Nephron (organoid): ENCODE measurements around the gene RASA3.

Experiments
- H3K27ac Mint-ChIP-seq, 3 experiments: 2 replicates each; pipeline ENCODE4 v1.8.0; 2020; ENCODE audit warnings: mixed read lengths in 3 of 3, mild to moderate bottlenecking in 2 of 3, moderate library complexity in 1 of 3
- H3K27me3 Mint-ChIP-seq: 2 replicates; pipeline ENCODE4 v1.8.0; 2021; ENCODE audit warnings: low read depth, mild to moderate bottlenecking, moderate library complexity, mixed read lengths
- H3K36me3 Mint-ChIP-seq: 2 replicates; pipeline ENCODE4 v1.8.0; 2020; ENCODE audit warnings: low read depth, mixed read lengths
- H3K4me1 Mint-ChIP-seq: 2 replicates; pipeline ENCODE4 v1.8.0; 2020; ENCODE audit warnings: mixed read lengths
- H3K4me3 Mint-ChIP-seq, 3 experiments: 2 replicates each; pipeline ENCODE4 v1.8.0; 2020; ENCODE audit warnings: mild to moderate bottlenecking in 3 of 3, mixed read lengths in 3 of 3, moderate library complexity in 2 of 3
- H3K9me3 Mint-ChIP-seq: 2 replicates; pipeline ENCODE4 v1.8.0; 2020; ENCODE audit warnings: mixed read lengths
- CTCF ChIP-seq, 3 experiments: fragments of 200-600 bp; sonication (generic); IDR thresholded peaks; one replicate each; pipeline ENCODE4 v1.5.0; 2021; ENCODE audit warnings: antibody characterized with exemption in 3 of 3; ENCODE audit not compliant: unreplicated experiment in 3 of 3

RASA3 gene

DNA sequence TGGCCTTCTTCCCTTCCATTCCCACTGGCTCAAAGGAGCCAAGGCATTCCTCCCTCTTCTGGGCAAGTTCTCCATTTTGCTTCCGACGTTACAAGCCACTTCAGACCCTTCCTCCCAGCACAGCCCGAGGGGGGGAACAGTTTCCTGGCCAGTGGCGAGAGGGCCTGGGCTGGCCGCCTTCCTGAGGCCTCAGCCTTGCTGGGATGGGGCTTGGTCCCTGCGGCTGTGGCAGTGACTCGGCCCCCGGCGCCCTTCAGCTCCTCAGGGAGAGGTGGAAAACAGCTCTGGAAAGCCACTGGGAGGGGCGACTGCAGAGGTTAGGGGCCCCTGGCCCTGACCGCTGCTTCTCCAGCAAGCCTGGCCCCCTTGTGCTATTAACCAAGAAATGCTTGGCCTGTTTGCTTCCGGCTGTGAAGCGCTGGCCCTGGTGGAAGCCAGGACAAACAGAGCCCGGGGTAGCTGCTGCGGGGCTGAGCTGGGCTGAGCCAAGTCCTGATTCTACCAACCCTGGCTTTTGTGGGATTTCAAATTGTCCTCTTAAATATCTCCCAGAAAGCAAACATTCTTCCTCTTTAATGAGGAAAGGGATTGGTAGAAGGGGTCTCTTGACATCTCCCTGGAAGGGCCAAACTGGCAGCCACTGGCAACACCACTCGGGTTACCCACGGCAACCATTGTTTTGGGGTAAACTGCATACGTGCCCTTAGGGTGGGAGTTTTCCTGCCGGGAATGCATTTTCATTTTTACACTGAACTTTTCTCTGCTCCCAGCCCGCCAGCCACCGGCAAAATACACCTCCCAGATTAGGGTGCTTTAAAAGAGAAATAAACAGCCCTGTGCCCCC lies 197.2 kb downstream of the RASA3 start:
- H3K36me3 Mint-ChIP-seq, result no peaks in the 10 kb centered on the region
- H3K4me1 Mint-ChIP-seq, result peaks cover 48% of the 10 kb centered on the region
- TF ChIP-seq CTCF (IDR thresholded peaks at IDR 0.05; ENCODE audit: unreplicated experiment in 3 of 3), result no peak
- H3K27ac Mint-ChIP-seq, result peak overlapping the region in 2 of 3 experiments; percentile 69 to 74
- H3K27me3 Mint-ChIP-seq, result peaks cover 15% of the 10 kb centered on the region
- no peaks in the 10 kb centered on the region for H3K9me3 Mint-ChIP-seq
- H3K4me3 Mint-ChIP-seq, result no peak overlapping the region

- Mint-ChIP-seq H3K4me1 (peaks cover 48% of the 10 kb centered on the region), H3K36me3 (no peaks in the 10 kb centered on the region), H3K9me3 (no peaks in the 10 kb centered on the region), H3K27ac (peak overlapping the region in 1 of 3 experiments; percentile 33), H3K4me3 (no peak overlapping the region), H3K27me3 (peaks cover 15% of the 10 kb centered on the region)
- no peak for TF ChIP-seq CTCF (IDR thresholded peaks at IDR 0.05; ENCODE audit: unreplicated experiment in 3 of 3)
Observed at GRCh38 chr13:113934576-113934975, 197.8 kb downstream of the RASA3 start.

- TF ChIP-seq CTCF (IDR thresholded peaks at IDR 0.05; ENCODE audit: unreplicated experiment in 3 of 3), result no peak
- H3K4me3 Mint-ChIP-seq, result no peak overlapping the region
- no peaks in the 10 kb centered on the region for H3K36me3 Mint-ChIP-seq
- peak overlapping the region in 2 of 3 experiments; percentile 44 for H3K27ac Mint-ChIP-seq
- no peaks in the 10 kb centered on the region for H3K9me3 Mint-ChIP-seq
- peaks cover 47% of the 10 kb centered on the region for H3K4me1 Mint-ChIP-seq
- peaks cover 15% of the 10 kb centered on the region for H3K27me3 Mint-ChIP-seq
Observed at GRCh38 chr13:113933901-113934300, 198.5 kb downstream of the RASA3 start.

DNA sequence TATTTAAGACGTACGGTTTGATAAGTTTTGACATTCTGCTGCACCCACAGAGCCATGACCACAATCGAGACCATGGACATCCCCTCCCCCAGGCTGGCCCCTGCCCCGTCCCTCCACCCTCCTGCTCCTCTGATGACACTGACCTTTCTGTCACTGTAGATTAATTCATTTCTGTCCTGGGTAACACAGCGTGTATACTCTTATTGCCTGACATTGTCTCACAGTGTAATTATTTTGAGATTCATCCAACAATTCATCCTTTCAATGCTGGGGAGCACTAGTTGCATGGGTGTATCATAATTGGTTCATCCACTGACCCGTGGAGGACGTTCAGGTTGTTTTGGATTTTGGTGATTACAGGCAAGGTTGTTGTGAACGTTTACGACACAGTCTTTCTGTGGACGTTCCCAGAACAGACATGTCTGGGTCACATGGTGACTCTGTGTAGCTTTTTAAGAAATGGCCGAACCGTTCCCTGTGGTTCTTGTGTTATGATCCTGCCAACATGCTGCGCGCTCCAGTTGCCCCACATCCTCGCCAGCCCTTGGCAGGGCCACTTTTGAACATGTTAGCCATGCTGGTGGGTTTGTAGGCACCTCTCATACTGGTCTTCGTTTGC lies 200.5 kb downstream of the RASA3 start:
- peak overlapping the region in 1 of 3 experiments; percentile 45 for H3K27ac Mint-ChIP-seq
- peaks cover 42% of the 10 kb centered on the region for H3K4me1 Mint-ChIP-seq
- H3K4me3 Mint-ChIP-seq, result no peak overlapping the region
- no peaks in the 10 kb centered on the region for H3K9me3 Mint-ChIP-seq
- no peak for TF ChIP-seq CTCF (IDR thresholded peaks at IDR 0.05; ENCODE audit: unreplicated experiment in 3 of 3)
- peaks cover 19% of the 10 kb centered on the region for H3K27me3 Mint-ChIP-seq
- no peaks in the 10 kb centered on the region for H3K36me3 Mint-ChIP-seq

DNA sequence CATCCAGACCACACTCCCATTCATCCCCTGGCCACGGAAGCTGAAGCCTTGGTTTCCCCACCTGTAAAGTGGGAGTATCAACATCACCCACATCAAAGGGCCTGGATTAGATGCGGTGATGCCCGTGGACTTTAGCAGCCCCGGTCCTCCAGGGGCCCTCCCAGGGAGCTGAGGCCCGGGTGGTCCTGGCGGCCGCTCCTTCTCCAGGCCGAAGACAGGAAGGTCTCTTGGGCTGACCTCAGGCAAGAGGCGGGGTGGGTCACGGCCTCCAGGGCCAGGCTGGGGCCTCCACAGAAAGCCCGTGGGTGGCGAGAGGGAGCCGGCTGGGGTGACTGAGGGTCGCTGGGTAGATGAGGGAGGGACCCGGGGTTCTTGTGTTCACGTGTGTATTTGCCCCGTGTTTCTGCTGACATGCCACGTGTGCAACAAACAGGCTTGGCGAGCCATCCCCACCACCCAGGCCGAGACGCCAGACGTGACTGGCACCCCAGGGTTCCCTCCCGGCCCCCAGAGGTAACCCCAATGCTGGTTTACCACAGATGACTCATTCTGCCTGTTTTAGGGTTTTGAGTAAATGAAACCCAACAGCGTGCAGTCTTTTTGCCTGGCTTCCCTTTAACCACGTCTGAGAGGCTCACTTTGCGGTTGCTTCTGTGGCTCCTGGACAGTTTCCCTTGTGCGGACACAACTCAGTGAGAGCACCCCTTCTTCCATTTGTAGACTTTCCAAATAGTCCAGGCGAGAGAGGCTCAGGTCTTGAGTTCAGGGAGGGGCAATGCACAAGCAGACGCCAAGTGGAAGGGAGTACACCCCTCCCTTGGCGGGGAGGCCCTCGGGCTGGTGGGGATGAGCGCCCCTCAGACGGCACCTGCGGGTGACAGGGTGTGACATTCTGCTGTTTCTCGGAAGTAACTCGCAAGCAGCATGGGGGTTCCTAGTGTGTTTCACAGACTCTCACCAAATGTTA lies 201.5 kb downstream of the RASA3 start:
- Mint-ChIP-seq H3K27me3 (peaks cover 17% of the 10 kb centered on the region), H3K4me1 (peaks cover 35% of the 10 kb centered on the region), H3K36me3 (no peaks in the 10 kb centered on the region), H3K27ac (no peak overlapping the region), H3K9me3 (no peaks in the 10 kb centered on the region), H3K4me3 (no peak overlapping the region)
- TF ChIP-seq CTCF (IDR thresholded peaks at IDR 0.05; ENCODE audit: unreplicated experiment in 3 of 3), result no peak
